Neural progenitor cell (in vitro differentiated cells): Measurements from ENCODE around the gene ZNF341. TPM values are rescaled to one million over a fixed set of nuclear protein-coding genes. Genes with fewer than 3 reads are reported as not detected.

Experiments
- DNase-seq: peaks from one replicate; pipeline ENCODE4 v3.0.0-alpha.2; 2016; ENCODE audit warnings: low spot score
- H2AFZ ChIP-seq: fragments of 200-600 bp; sonication (generic); replicated peaks from 2 replicates; pipeline ENCODE4 v1.6.1; 2016; ENCODE audit warnings: antibody characterized with exemption
- H3F3A ChIP-seq: fragments of 200-600 bp; sonication (generic); 2 replicates; pipeline ENCODE4 v1.6.1; 2016; ENCODE audit warnings: antibody characterized with exemption, low read depth
- H3K27ac ChIP-seq: fragments of 200-600 bp; sonication (generic); 2 replicates; pipeline ENCODE4 v1.5.1; 2016; ENCODE audit warnings: mild to moderate bottlenecking
- H3K27me3 ChIP-seq: fragments of 200-600 bp; sonication (generic); 2 replicates; pipeline ENCODE4 v1.6.1; 2016; ENCODE audit warnings: mild to moderate bottlenecking, moderate library complexity
- H3K36me3 ChIP-seq: fragments of 200-600 bp; sonication (generic); 2 replicates; pipeline ENCODE4 v1.5.1; 2016
- H3K4me1 ChIP-seq: fragments of 200-600 bp; sonication (generic); 2 replicates; pipeline ENCODE4 v1.6.1; 2016; ENCODE audit warnings: mixed run types
- H3K4me2 ChIP-seq: fragments of 200-600 bp; sonication (generic); 2 replicates; pipeline ENCODE4 v1.6.1; 2016
- H3K4me3 ChIP-seq: fragments of 200-600 bp; sonication (generic); 2 replicates; pipeline ENCODE4 v1.5.1; 2016
- H3K79me2 ChIP-seq: fragments of 200-600 bp; sonication (generic); 2 replicates; pipeline ENCODE4 v1.6.1; 2016; ENCODE audit warnings: low read depth
- H3K9ac ChIP-seq: fragments of 200-600 bp; sonication (generic); 2 replicates; pipeline ENCODE4 v1.6.1; 2016
- H3K9me3 ChIP-seq: fragments of 200-600 bp; sonication (generic); 2 replicates; pipeline ENCODE4 v1.5.1; 2016; ENCODE audit warnings: low read depth
- H4K20me1 ChIP-seq: fragments of 200-600 bp; sonication (generic); 2 replicates; pipeline ENCODE4 v1.6.1; 2016; ENCODE audit warnings: low read depth
- H3K27ac Mint-ChIP-seq: 3 replicates; pipeline ENCODE4 v1.8.0; 2021; ENCODE audit warnings: mixed read lengths
- H3K27me3 Mint-ChIP-seq: 2 replicates; pipeline ENCODE4 v1.8.0; 2022; ENCODE audit warnings: low read depth, mild to moderate bottlenecking, inconsistent platforms, moderate library complexity, mixed read lengths; ENCODE audit not compliant: insufficient read depth
- H3K36me3 Mint-ChIP-seq: 3 replicates; pipeline ENCODE4 v1.8.0; 2021; ENCODE audit warnings: mixed read lengths
- H3K4me1 Mint-ChIP-seq: 3 replicates; pipeline ENCODE4 v1.8.0; 2021; ENCODE audit warnings: mixed read lengths
- H3K4me3 Mint-ChIP-seq: 3 replicates; pipeline ENCODE4 v1.8.0; 2021; ENCODE audit warnings: mild to moderate bottlenecking, moderate library complexity, mixed read lengths
- H3K9me3 Mint-ChIP-seq: 3 replicates; pipeline ENCODE4 v1.8.0; 2020; ENCODE audit warnings: mixed read lengths
- CTCF ChIP-seq: fragments of 200-600 bp; sonication (generic); IDR thresholded peaks from 2 replicates; pipeline ENCODE4 v1.5.1; 2017; ENCODE audit warnings: antibody characterized with exemption, mild to moderate bottlenecking
- EZH2 ChIP-seq: fragments of 200-600 bp; sonication (generic); IDR thresholded peaks from 2 replicates; pipeline ENCODE4 v1.6.1; 2017; ENCODE audit warnings: antibody characterized with exemption, mild to moderate bottlenecking, moderate library complexity
- EZH2phosphoT487 ChIP-seq: fragments of 200-600 bp; sonication (generic); IDR thresholded peaks from 2 replicates; pipeline ENCODE4 v1.6.1; 2017; ENCODE audit warnings: antibody characterized with exemption
- total RNA-seq: library from RNA; depleted of rRNA; stranded (reverse); fragments of >200 nt; gene quantifications from 2 replicates; pipeline ENCODE4 v1.2.3, GENCODE V29; 2015; ENCODE audit warnings: low replicate concordance

The ZNF341 gene
- total RNA-seq, 1 donor from 2014 or later, result 0.82 TPM

- no peak for DNase-seq
- Mint-ChIP-seq H3K36me3 (peaks cover 3% of the 10 kb centered on the region), H3K27me3 (peaks cover 2% of the 10 kb centered on the region), H3K4me1 (no peaks in the 10 kb centered on the region), H3K4me3 (no peak overlapping the region), H3K27ac (no peak overlapping the region), H3K9me3 (no peaks in the 10 kb centered on the region)
- Histone ChIP-seq H3K9ac (no peak overlapping the region), H3K27me3 (no peaks in the 10 kb centered on the region), H3F3A (no peaks in the 10 kb centered on the region), H3K4me3 (no peak overlapping the region), H3K9me3 (no peaks in the 10 kb centered on the region), H4K20me1 (no peaks in the 10 kb centered on the region), H2AFZ (no peak overlapping the region), H3K4me1 (no peaks in the 10 kb centered on the region), H3K36me3 (no peaks in the 10 kb centered on the region), H3K4me2 (no peak overlapping the region), H3K27ac (no peak overlapping the region), H3K79me2 (no peaks in the 10 kb centered on the region)
- TF ChIP-seq CTCF, result no peak
These were observed 38.2 kb downstream of the ZNF341 start for GRCh38 chr20:33770005-33770404.

- no peak overlapping the region for H3K27ac Mint-ChIP-seq
- DNase-seq, result no peak
- H3K27me3 Mint-ChIP-seq, result peaks cover 2% of the 10 kb centered on the region
- H3K79me2 ChIP-seq, result no peaks in the 10 kb centered on the region
- H3K27me3 ChIP-seq, result no peaks in the 10 kb centered on the region
- H3K4me3 ChIP-seq, result no peak overlapping the region
- no peak overlapping the region for H3K4me3 Mint-ChIP-seq
- no peaks in the 10 kb centered on the region for H4K20me1 ChIP-seq
- H3K36me3 ChIP-seq, result no peaks in the 10 kb centered on the region
- H3K36me3 Mint-ChIP-seq, result no peaks in the 10 kb centered on the region
- no peaks in the 10 kb centered on the region for H3K4me1 ChIP-seq
- no peak overlapping the region for H2AFZ ChIP-seq
- no peak overlapping the region for H3K9ac ChIP-seq
- no peaks in the 10 kb centered on the region for H3F3A ChIP-seq
- no peak for TF ChIP-seq EZH2phosphoT487
- TF ChIP-seq CTCF, result no peak
- no peak for TF ChIP-seq EZH2
- H3K27ac ChIP-seq, result no peak overlapping the region
- no peaks in the 10 kb centered on the region for H3K9me3 Mint-ChIP-seq
- H3K4me2 ChIP-seq, result no peak overlapping the region
- H3K9me3 ChIP-seq, result no peaks in the 10 kb centered on the region
- no peaks in the 10 kb centered on the region for H3K4me1 Mint-ChIP-seq
These were observed 40.1 kb downstream of the ZNF341 start for GRCh38 chr20:33771938-33772337.

- Histone ChIP-seq H3K27me3 (no peaks in the 10 kb centered on the region), H3K9me3 (no peaks in the 10 kb centered on the region), H3K4me1 (no peaks in the 10 kb centered on the region), H3K9ac (no peak overlapping the region), H3K79me2 (no peaks in the 10 kb centered on the region), H3F3A (no peaks in the 10 kb centered on the region), H2AFZ (no peak overlapping the region), H4K20me1 (no peaks in the 10 kb centered on the region), H3K27ac (no peak overlapping the region), H3K36me3 (no peaks in the 10 kb centered on the region), H3K4me3 (no peak overlapping the region), H3K4me2 (no peak overlapping the region)
- no peak for DNase-seq
- no peaks in the 10 kb centered on the region for H3K4me1 Mint-ChIP-seq
- H3K27me3 Mint-ChIP-seq, result peaks cover 2% of the 10 kb centered on the region
- H3K4me3 Mint-ChIP-seq, result no peak overlapping the region
- no peak for TF ChIP-seq CTCF
- TF ChIP-seq EZH2, result no peak
- no peak overlapping the region for H3K27ac Mint-ChIP-seq
- no peaks in the 10 kb centered on the region for H3K36me3 Mint-ChIP-seq
- no peaks in the 10 kb centered on the region for H3K9me3 Mint-ChIP-seq
These were observed 40.6 kb downstream of the ZNF341 start for GRCh38 chr20:33772439-33772838.
